Smooth muscle cell of bladder (primary cell): Measurements from ENCODE around the gene EXTL2. TPM values are rescaled to one million over a fixed set of nuclear protein-coding genes. Genes with fewer than 3 reads are reported as not detected.

Experiments
- total RNA-seq: library from RNA; depleted of rRNA; stranded (reverse); fragments of >200 nt; gene quantifications from 2 replicates; pipeline ENCODE4 v1.2.3, GENCODE V29; 2014

Gene EXTL2, protein sequence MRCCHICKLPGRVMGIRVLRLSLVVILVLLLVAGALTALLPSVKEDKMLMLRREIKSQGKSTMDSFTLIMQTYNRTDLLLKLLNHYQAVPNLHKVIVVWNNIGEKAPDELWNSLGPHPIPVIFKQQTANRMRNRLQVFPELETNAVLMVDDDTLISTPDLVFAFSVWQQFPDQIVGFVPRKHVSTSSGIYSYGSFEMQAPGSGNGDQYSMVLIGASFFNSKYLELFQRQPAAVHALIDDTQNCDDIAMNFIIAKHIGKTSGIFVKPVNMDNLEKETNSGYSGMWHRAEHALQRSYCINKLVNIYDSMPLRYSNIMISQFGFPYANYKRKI
- total RNA-seq: 22.3 and 23.1 TPM in 2 replicates

DNA sequence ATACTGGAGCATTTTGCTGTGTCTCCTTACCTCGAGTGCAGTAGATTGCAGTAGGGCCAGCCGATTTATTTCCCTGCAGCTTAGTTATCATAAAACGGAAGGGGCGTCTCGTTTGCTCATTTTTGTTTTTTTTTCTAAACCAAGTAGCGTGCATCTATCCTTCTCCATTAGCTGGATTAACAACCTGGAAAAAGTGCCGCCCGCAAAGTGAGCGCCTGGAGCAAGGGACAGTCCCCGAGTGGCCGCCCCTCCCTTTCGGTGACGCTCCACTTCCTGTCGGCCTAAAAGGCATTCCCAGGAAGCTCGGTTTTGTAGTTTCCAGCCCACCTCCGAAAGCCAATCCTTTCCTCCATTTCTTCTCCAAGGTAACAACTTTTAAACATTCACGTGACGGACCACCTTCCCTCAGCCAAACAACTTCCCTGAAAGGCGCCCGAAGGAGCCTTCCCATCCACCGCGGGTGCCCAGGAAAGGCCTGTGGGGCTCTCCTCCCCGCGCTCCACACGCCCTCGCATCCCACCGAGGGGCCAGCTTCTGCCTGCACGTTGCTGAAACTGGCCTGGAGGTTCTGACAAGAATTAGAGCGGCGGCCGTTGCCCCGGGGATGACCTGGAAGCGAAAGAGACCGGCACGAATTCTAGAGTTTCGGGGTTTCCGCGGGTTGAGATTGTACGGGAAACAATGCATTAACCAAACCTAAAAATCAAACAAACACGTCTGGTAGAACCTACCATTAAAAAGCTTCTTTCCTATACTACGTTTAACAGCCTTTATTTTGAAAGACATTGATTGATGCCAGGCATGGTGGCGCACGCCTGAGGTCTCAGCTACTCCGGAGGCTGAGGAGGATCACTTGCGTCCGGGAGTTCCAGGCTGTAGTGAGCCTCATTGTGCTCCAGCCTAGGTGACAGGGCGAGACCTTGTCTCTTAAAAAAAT lies at the start of gene EXTL2:
Gene EXTL2 (minus strand): TSS at position 240 of the 937 bp plus-strand sequence. CDS start 6,085 bp downstream, outside the sequence.

GRCh38 chr1:100895540-100896480 lies 1.2 kb upstream of the EXTL2 start, which contains the start of gene SLC30A7:
Gene SLC30A7 (plus strand): TSS chr1:100896090. CDS start chr1:100896263, 173 bp downstream.

Other genes with a start within 250 kb of the EXTL2 start
- 191 and 648 TPM in 2 replicates for gene VCAM1, start 175.1 kb downstream of the EXTL2 start, total RNA-seq
- 26.3 and 28.8 TPM in 2 replicates for gene SLC30A7, start 1.2 kb upstream of the EXTL2 start, total RNA-seq
- 35.7 and 37.1 TPM in 2 replicates for gene DPH5, start 130.9 kb upstream of the EXTL2 start, total RNA-seq